GM06990 (cell line): ENCODE data around the gene COPA.

Experiments used
- DNase-seq: peaks from one replicate; pipeline ENCODE4 v3.0.0-alpha.2; 2011; ENCODE audit not compliant: insufficient read length; ENCODE audit errors: extremely low read depth
- H3K27me3 ChIP-seq: replicated peaks from 2 replicates; pipeline ENCODE4 v1.6.0; 2011; ENCODE audit warnings: low read length; ENCODE audit not compliant: control insufficient read depth, insufficient read depth
- H3K36me3 ChIP-seq: 2 replicates; pipeline ENCODE4 v1.5.1; 2011; ENCODE audit warnings: low read length; ENCODE audit not compliant: control insufficient read depth, insufficient read depth
- H3K4me3 ChIP-seq: replicated peaks from 2 replicates; pipeline ENCODE4 v1.5.1; 2011; ENCODE audit warnings: low read depth, mild to moderate bottlenecking, control low read depth, low read length
- CTCF ChIP-seq: IDR thresholded peaks from 2 replicates; pipeline ENCODE4 v1.5.1; 2011; ENCODE audit warnings: low read length, control low read depth, mild to moderate bottlenecking, inconsistent platforms; ENCODE audit not compliant: insufficient read depth, poor library complexity, severe bottlenecking

Gene COPA

GRCh38 chr1:160344241-160344640 is 1.2 kb upstream of the COPA start:
- no peak for DNase-seq
- Histone ChIP-seq H3K27me3 (no peaks in the 10 kb centered on the region), H3K4me3 (peak overlapping the region; percentile 96), H3K36me3 (peaks cover 6% of the 10 kb centered on the region)
- no peak for TF ChIP-seq CTCF

- no peaks in the 10 kb centered on the region for H3K27me3 ChIP-seq
Measured at GRCh38 chr1:160342526-160342925, 524 bp downstream of the COPA start.

GRCh38 chr1:160340866-160341265 is 2.2 kb downstream of the COPA start:
- TF ChIP-seq CTCF: no peak
- no peak for DNase-seq
- Histone ChIP-seq H3K4me3 (peak overlapping the region; percentile 96; the same call in 1 of the 2 replicates), H3K36me3 (peaks cover 5% of the 10 kb centered on the region), H3K27me3 (no peaks in the 10 kb centered on the region)

More at GRCh38 chr1:160342526-160342925, 524 bp downstream of the COPA start:
- peaks cover 5% of the 10 kb centered on the region for H3K36me3 ChIP-seq
- TF ChIP-seq CTCF: no peak
- H3K4me3 ChIP-seq: peak overlapping the region; percentile 96
- no peak for DNase-seq

- no peak for DNase-seq
- Histone ChIP-seq H3K4me3 (no peak overlapping the region), H3K36me3 (peaks cover 5% of the 10 kb centered on the region), H3K27me3 (no peaks in the 10 kb centered on the region)
- TF ChIP-seq CTCF: no peak
Measured at GRCh38 chr1:160340146-160340545, 2.9 kb downstream of the COPA start.

- DNase-seq: no peak
- no peak overlapping the region for H3K4me3 ChIP-seq
- peaks cover 7% of the 10 kb centered on the region for H3K36me3 ChIP-seq
- no peak for TF ChIP-seq CTCF
- H3K27me3 ChIP-seq: no peaks in the 10 kb centered on the region
Measured at GRCh38 chr1:160338580-160338979, 4.5 kb downstream of the COPA start.

- no peaks in the 10 kb centered on the region for H3K27me3 ChIP-seq
- no peak for DNase-seq
- H3K36me3 ChIP-seq: peaks cover 22% of the 10 kb centered on the region
- no peak overlapping the region for H3K4me3 ChIP-seq
- TF ChIP-seq CTCF: no peak
Measured at GRCh38 chr1:160332516-160332915, 10.5 kb downstream of the COPA start.
